ENCODE results near the gene TSPAN1. TPM values are rescaled to one million over a fixed set of nuclear protein-coding genes. Genes with fewer than 3 reads are reported as not detected.
"Not testable (repeated sequence)": the region's sequence is repeated elsewhere in the genome, so short reads cannot be mapped to it uniquely, and the experiment has no call there.

The TSPAN1 gene
- total RNA-seq, 1 experiment from 2014 or later: 0.64 TPM

DNA sequence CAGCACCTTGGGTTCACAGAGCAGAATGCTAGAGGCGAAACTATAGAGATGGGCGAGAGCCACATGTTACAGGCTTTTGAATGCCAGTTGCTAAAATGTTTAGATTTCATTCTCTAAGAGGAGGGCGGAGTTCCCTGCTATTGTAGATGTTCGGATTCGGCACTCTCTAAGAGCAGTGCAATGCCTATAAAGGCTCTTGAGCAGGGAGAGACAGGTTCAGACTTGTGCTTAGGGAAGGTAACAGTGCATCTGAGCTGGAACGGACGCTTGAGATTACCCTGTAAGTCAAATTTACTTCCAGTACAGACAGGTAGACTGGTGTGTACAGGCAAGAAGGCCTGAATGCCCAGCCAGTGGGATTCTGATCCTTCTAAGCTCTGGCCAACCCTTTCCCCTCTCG lies 43.6 kb downstream of the TSPAN1 start:
- no peak for DNase-seq (ENCODE audit: low spot score)

- no peak for DNase-seq (ENCODE audit: low spot score)
These were observed 44.9 kb downstream of the TSPAN1 start for GRCh38 chr1:46219551-46220520.

DNA sequence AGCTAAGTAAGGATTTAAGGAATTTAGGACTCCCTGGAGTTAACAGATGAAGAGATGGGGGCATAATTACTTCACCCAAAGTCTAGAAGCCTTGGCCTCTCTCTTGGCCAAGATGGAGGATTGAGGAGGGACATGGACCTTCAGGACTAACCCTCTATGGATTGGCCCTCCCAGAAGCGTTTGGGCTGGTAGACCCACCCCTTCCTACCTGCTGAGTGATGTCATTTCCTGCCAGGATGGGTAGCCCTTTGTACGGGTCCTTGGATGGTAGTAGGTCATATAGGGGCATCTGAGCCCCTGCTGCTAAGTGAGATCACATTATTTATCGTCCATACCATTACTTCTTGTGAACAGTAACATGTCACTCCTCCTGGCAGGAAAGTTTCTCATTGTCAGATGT lies 45.9 kb downstream of the TSPAN1 start:
- DNase-seq (ENCODE audit: low spot score): no peak

- no peak for DNase-seq (ENCODE audit: low spot score)
These were observed 46.9 kb downstream of the TSPAN1 start for GRCh38 chr1:46221749-46222148.

DNA sequence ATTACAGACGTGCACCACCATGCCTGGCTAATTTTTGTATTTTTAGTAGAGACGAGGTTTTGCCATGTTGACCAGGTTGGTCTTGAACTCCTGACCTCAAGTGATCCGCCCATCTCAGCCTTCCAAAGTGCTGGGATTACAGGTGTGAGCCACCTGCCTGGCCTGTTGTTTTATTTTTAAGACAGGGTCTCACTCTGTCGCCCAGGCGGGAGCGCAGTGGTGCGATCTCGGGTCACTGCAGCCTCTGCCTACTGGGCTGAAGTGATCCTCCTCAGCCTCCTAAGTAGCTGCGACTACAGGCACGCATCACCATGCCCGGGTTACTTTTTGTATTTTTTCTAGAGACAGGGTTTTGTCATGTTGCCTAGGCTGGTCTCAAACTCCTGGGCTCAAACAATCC lies 48.2 kb downstream of the TSPAN1 start:
- DNase-seq (ENCODE audit: low spot score): not testable (repeated sequence)

DNA sequence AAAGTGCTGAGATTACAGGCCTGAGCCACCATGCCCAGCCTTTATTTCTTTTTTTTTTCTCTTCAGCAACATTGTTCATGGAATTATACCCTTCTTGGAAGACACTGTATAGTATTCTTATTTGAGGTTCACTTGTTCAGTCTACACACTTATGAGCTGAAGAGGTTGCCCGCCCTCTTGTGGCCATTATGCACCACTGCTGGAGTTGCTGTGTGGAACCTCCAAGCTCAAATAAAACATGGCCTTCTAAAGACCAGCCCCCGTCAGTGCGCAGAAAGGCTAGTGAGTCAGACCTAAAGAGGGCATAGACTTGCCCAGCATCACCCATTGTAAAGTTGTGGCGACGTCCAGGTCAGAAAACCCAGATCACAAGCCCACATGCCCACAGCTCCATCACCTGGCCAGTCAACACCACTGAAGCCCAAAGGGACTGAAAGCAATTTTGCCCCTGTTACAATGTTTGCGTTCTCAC lies 48.6 kb downstream of the TSPAN1 start:
- peak; percentile 92 for DNase-seq (ENCODE audit: low spot score)

DNA sequence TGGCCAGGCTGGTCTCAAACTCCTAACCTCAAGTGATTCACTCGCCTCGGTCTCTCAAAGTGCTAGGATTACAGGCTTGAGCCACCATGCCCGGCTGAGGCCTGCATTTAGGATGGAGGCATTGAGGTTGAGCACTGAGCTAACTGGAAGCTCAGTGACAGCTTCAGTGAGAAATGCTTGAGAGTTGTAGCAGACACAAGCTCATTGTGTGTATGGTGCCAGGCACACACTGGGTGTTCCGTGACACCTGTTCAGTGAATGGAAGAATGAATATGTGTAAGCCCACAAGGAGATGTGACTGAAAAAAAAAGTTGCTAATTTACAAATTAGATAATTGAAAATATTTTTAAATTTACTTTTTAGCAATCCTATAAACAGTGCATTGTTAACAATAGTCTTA lies 50.1 kb downstream of the TSPAN1 start:
- no peak for DNase-seq (ENCODE audit: low spot score)

DNA sequence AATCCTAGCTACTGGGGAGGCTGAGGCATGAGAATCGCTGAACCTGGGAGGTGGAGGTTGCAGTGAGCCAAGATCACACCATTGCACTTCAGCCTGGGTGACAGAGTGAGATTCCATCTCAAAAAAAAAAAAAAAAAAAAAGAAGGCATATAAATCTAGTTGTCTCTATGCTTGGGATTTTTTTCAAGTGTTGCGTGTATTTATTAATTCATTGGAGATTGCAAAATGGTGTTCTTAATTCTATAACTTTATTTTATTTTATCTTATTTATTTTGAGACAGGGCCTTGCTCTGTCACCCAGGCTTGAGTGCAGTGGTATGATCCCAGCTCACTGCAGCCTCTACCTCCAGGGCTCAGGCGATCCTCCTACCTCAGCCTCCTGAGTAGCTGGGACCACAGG lies 56.3 kb downstream of the TSPAN1 start:
- DNase-seq (ENCODE audit: low spot score): not testable (repeated sequence)

Other genes starting within 250 kb of the TSPAN1 start
- 14.9 and 16.4 TPM in 2 replicates for gene PIK3R3, start 42.5 kb upstream of the TSPAN1 start, total RNA-seq (2014; rRNA removed; shearing (Covaris generic))
- gene P3R3URF, start 1.4 kb downstream of the TSPAN1 start, total RNA-seq (2014; rRNA removed; shearing (Covaris generic)): not detected in 2 replicates
- gene POMGNT1, start 23.3 kb downstream of the TSPAN1 start, total RNA-seq (2014; rRNA removed; shearing (Covaris generic)): 66.3 and 68.9 TPM in 2 replicates
- 0.15 and 0.41 TPM in 2 replicates for gene LURAP1, start 28.2 kb downstream of the TSPAN1 start, total RNA-seq (2014; rRNA removed; shearing (Covaris generic))
- gene RAD54L, start 72.7 kb downstream of the TSPAN1 start, total RNA-seq (2014; rRNA removed; shearing (Covaris generic)): 13.9 and 14.4 TPM in 2 replicates
- gene LRRC41, start 128.5 kb downstream of the TSPAN1 start, total RNA-seq (2014; rRNA removed; shearing (Covaris generic)): 65.0 and 88.5 TPM in 2 replicates
- gene UQCRH, start 128.6 kb downstream of the TSPAN1 start, total RNA-seq (2014; rRNA removed; shearing (Covaris generic)): 1,107 and 1,124 TPM in 2 replicates
- gene NSUN4, start 165.7 kb downstream of the TSPAN1 start, total RNA-seq (2014; rRNA removed; shearing (Covaris generic)): 15.0 and 17.1 TPM in 2 replicates
- gene FAAH, start 219.2 kb downstream of the TSPAN1 start, total RNA-seq (2014; rRNA removed; shearing (Covaris generic)): 0.64 and 2.0 TPM in 2 replicates